Activated naive CD4-positive, alpha-beta T cell treated with anti-CD3 and anti-CD28 coated beads, Interleukin-2, amount 10 ng/mL, durations not matched to agents 7 days and 5 days (primary cell): Measurements from ENCODE around the gene CACYBP.
A peak's percentile ranks its signal among the peaks of the same experiment; 100 is the strongest.

Experiments used
- CTCF ChIA-PET: fragments of 350-600 bp; sonication (Branson Sonifier 250); formaldehyde crosslinking; loops from one replicate; lab custom pipeline; 2021; ENCODE audit warnings: antibody characterized with exemption; lab: Charles Lee
- DNase-seq: peaks from one replicate; pipeline ENCODE4 v3.0.0-alpha.2; 2020
- H3K27ac Mint-ChIP-seq: one replicate; pipeline ENCODE4 v1.8.0; 2021; ENCODE audit warnings: mild to moderate bottlenecking, moderate library complexity, mixed read lengths
- H3K27me3 Mint-ChIP-seq: one replicate; pipeline ENCODE4 v1.8.0; 2021; ENCODE audit warnings: mild to moderate bottlenecking, mixed read lengths
- H3K36me3 Mint-ChIP-seq: one replicate; pipeline ENCODE4 v1.8.0; 2021; ENCODE audit warnings: mixed read lengths
- H3K4me1 Mint-ChIP-seq: one replicate; pipeline ENCODE4 v1.8.0; 2021; ENCODE audit warnings: mixed read lengths
- H3K4me3 Mint-ChIP-seq: one replicate; pipeline ENCODE4 v1.8.0; 2021; ENCODE audit warnings: mild to moderate bottlenecking, moderate library complexity, mixed read lengths
- H3K9me3 Mint-ChIP-seq: one replicate; pipeline ENCODE4 v1.8.0; 2021; ENCODE audit warnings: mixed read lengths

Gene CACYBP

GRCh38 chr1:174965362-174966007, 34.3 kb upstream of the CACYBP start:
- Mint-ChIP-seq H3K36me3 (peaks cover 16% of the 10 kb centered on the region), H3K4me3 (peak overlapping the region; percentile 84), H3K4me1 (peaks cover 72% of the 10 kb centered on the region), H3K27ac (peak overlapping the region; percentile 100), H3K27me3 (no peaks in the 10 kb centered on the region), H3K9me3 (no peaks in the 10 kb centered on the region)
- CTCF ChIA-PET: interaction anchor here (0.7 to 1.2 kb wide), 4 partner anchors 11 to 64 kb away, joined by 3 to 4 read pairs (median 3); no protein-coding TSS in a partner anchor
- DNase-seq: peak; percentile 47

GRCh38 chr1:174966008-174966572, 33.7 kb upstream of the CACYBP start:
- Mint-ChIP-seq H3K9me3 (no peaks in the 10 kb centered on the region), H3K27ac (peak overlapping the region; percentile 100), H3K4me1 (peaks cover 73% of the 10 kb centered on the region), H3K4me3 (peak overlapping the region; percentile 84), H3K27me3 (no peaks in the 10 kb centered on the region), H3K36me3 (peaks cover 16% of the 10 kb centered on the region)
- no peak for DNase-seq
- CTCF ChIA-PET: interaction anchor here (0.7 to 1.2 kb wide), 4 partner anchors 11 to 64 kb away, joined by 3 to 4 read pairs (median 3); no protein-coding TSS in a partner anchor

- Mint-ChIP-seq H3K27ac (peak overlapping the region; percentile 94), H3K4me3 (peak overlapping the region; percentile 70), H3K36me3 (peaks cover 29% of the 10 kb centered on the region), H3K4me1 (peaks cover 88% of the 10 kb centered on the region), H3K9me3 (no peaks in the 10 kb centered on the region), H3K27me3 (no peaks in the 10 kb centered on the region)
- DNase-seq: no peak
- CTCF ChIA-PET: interaction anchor here (0.7 to 2.0 kb wide), 5 partner anchors 10 to 130 kb away, joined by 3 to 7 read pairs (median 4); no protein-coding TSS in a partner anchor
These were observed 31.7 kb upstream of the CACYBP start for GRCh38 chr1:174967845-174968705.

DNA sequence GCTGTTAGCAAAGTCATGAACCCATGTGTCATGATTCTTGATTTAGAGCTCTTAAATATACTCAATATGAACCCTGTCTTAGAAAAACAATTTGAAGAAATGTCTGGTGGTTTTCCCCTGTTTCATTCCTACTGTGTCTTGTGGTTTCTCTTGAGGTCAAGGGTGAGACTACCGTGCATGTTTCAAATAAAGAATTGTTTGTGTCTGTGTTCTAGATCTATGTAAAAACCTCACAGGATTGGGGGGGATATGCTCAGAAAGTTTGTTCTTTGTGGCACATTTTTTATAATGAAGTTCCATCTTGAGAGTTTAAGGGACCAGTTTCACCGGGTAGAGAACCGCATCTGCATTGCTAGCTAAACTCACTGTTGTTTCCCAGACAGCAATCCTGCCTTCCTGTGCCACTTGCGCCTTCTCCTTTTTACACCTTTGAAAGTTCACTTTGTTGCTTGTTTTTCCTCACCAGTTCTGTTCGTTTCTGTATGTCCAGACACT, 30.9 kb upstream of the CACYBP start:
- H3K9me3 Mint-ChIP-seq: no peaks in the 10 kb centered on the region
- peak; percentile 45 for DNase-seq
- CTCF ChIA-PET: interaction anchor here (1.0 to 2.0 kb wide), 4 partner anchors 9 to 38 kb away, joined by 3 to 7 read pairs (median 5); no protein-coding TSS in a partner anchor
- H3K4me1 Mint-ChIP-seq: peaks cover 83% of the 10 kb centered on the region
- peak overlapping the region; percentile 94 for H3K27ac Mint-ChIP-seq
- peaks cover 31% of the 10 kb centered on the region for H3K36me3 Mint-ChIP-seq
- H3K4me3 Mint-ChIP-seq: peak overlapping the region; percentile 70
- no peaks in the 10 kb centered on the region for H3K27me3 Mint-ChIP-seq

- H3K36me3 Mint-ChIP-seq: peaks cover 38% of the 10 kb centered on the region
- CTCF ChIA-PET: interaction anchor here (2.3 kb wide), 1 partner anchor 13 kb away, joined by 8 read pairs; no protein-coding TSS in a partner anchor
These were observed 29.8 kb upstream of the CACYBP start for GRCh38 chr1:174969977-174970376.

GRCh38 chr1:174971466-174971865, 28.3 kb upstream of the CACYBP start:
- no peaks in the 10 kb centered on the region for H3K27me3 Mint-ChIP-seq
- CTCF ChIA-PET: interaction anchor here (1.0 to 2.3 kb wide), 2 partner anchors 11 to 12 kb away, joined by 3 to 8 read pairs; no protein-coding TSS in a partner anchor
- H3K9me3 Mint-ChIP-seq: no peaks in the 10 kb centered on the region
- no peak for DNase-seq
- H3K4me1 Mint-ChIP-seq: peaks cover 62% of the 10 kb centered on the region
- peak overlapping the region; percentile 64 for H3K27ac Mint-ChIP-seq
- peaks cover 50% of the 10 kb centered on the region for H3K36me3 Mint-ChIP-seq
- peak overlapping the region; percentile 13 for H3K4me3 Mint-ChIP-seq

More at GRCh38 chr1:174969977-174970376, 29.8 kb upstream of the CACYBP start:
- H3K27me3 Mint-ChIP-seq: no peaks in the 10 kb centered on the region
- H3K27ac Mint-ChIP-seq: peak overlapping the region; percentile 94
- H3K4me3 Mint-ChIP-seq: peak overlapping the region; percentile 70
- no peaks in the 10 kb centered on the region for H3K9me3 Mint-ChIP-seq
- DNase-seq: no peak
- H3K4me1 Mint-ChIP-seq: peaks cover 71% of the 10 kb centered on the region

DNA sequence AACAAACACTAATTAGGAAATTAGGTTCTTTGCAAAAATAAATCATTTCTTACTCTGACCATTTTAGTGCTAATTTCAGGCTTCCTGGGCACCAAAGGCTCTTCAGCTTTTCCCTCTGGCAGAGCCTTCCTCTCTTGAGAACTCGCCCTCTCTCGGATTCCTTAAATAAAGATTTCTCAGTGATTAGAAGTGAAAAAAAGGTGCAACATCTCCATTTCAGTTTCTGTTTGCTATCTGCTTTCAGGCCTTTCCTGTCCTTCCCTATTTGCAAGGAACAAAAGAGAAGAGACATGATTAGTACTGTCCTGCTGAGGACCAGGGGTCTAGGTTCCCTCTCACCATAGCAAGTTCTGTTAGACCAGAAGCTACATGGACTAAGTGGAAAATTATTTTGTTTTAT, 27.8 kb upstream of the CACYBP start:
- CTCF ChIA-PET: interaction anchor here (1.0 to 2.3 kb wide), 4 partner anchors 9 to 12 kb away, joined by 3 to 8 read pairs (median 4); no protein-coding TSS in a partner anchor
- Mint-ChIP-seq H3K27me3 (no peaks in the 10 kb centered on the region), H3K36me3 (peaks cover 55% of the 10 kb centered on the region), H3K27ac (peak overlapping the region; percentile 63), H3K4me1 (peaks cover 65% of the 10 kb centered on the region), H3K4me3 (no peak overlapping the region), H3K9me3 (no peaks in the 10 kb centered on the region)
- DNase-seq: no peak

DNA sequence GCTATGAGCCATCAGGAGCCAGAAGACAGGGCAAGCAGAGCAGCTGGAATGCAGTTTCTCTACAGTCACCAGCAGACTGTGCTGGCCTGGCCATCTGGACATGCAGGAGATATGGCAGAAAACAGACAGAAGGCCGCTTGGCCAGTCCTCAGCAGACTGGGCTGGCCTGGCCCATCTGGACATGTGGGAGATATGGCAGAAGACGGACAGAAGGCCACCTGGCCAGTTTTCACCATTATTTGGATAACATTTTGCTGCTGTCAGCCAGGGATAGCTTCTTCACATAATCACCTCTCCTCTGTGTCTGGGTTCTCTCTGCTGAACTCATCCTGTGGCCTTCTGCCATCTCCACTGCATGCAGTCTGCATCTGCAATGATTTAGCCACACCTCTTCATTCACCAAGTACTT, 25.0 kb upstream of the CACYBP start:
- Mint-ChIP-seq H3K4me3 (no peak overlapping the region), H3K27me3 (no peaks in the 10 kb centered on the region), H3K9me3 (no peaks in the 10 kb centered on the region), H3K4me1 (peaks cover 42% of the 10 kb centered on the region), H3K27ac (no peak overlapping the region), H3K36me3 (peaks cover 59% of the 10 kb centered on the region)
- CTCF ChIA-PET: interaction anchor here (0.8 to 1.7 kb wide), 2 partner anchors 8 to 11 kb away, joined by 4 to 6 read pairs; no protein-coding TSS in a partner anchor
- no peak for DNase-seq

DNA sequence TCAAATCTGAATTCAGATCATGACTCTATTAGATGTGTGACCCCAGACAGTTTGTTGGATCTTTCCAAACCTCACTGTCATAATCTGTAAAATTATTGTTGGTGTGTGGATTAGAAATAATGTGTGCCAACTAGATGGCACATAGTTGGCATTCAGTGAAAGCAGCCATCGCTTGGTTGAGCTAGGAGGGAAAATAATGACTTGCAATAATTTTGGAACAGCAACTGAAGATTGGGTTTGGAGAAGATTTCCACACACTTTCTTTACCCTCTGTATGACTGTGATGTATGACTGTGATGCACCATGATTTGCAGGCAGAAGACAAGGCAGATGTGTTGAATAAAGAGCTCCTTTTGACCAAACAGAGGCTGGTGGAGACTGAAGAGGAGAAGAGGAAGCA, 24.0 kb upstream of the CACYBP start:
- H3K4me1 Mint-ChIP-seq: peaks cover 39% of the 10 kb centered on the region
- CTCF ChIA-PET: interaction anchor here (0.6 kb wide), 1 partner anchor 950 kb away, joined by 4 read pairs; no protein-coding TSS in a partner anchor
- no peaks in the 10 kb centered on the region for H3K9me3 Mint-ChIP-seq
- DNase-seq: no peak
- H3K36me3 Mint-ChIP-seq: peaks cover 61% of the 10 kb centered on the region
- H3K27ac Mint-ChIP-seq: no peak overlapping the region
- no peak overlapping the region for H3K4me3 Mint-ChIP-seq
- H3K27me3 Mint-ChIP-seq: no peaks in the 10 kb centered on the region

GRCh38 chr1:174976436-174977108, 23.2 kb upstream of the CACYBP start:
- H3K27me3 Mint-ChIP-seq: no peaks in the 10 kb centered on the region
- CTCF ChIA-PET: interaction anchor here (0.6 to 0.9 kb wide), 4 partner anchors 11 to 951 kb away, joined by 3 to 4 read pairs (median 3); no protein-coding TSS in a partner anchor
- no peak for DNase-seq
- no peak overlapping the region for H3K27ac Mint-ChIP-seq
- H3K4me1 Mint-ChIP-seq: peaks cover 38% of the 10 kb centered on the region
- H3K9me3 Mint-ChIP-seq: no peaks in the 10 kb centered on the region
- peaks cover 63% of the 10 kb centered on the region for H3K36me3 Mint-ChIP-seq
- H3K4me3 Mint-ChIP-seq: no peak overlapping the region

DNA sequence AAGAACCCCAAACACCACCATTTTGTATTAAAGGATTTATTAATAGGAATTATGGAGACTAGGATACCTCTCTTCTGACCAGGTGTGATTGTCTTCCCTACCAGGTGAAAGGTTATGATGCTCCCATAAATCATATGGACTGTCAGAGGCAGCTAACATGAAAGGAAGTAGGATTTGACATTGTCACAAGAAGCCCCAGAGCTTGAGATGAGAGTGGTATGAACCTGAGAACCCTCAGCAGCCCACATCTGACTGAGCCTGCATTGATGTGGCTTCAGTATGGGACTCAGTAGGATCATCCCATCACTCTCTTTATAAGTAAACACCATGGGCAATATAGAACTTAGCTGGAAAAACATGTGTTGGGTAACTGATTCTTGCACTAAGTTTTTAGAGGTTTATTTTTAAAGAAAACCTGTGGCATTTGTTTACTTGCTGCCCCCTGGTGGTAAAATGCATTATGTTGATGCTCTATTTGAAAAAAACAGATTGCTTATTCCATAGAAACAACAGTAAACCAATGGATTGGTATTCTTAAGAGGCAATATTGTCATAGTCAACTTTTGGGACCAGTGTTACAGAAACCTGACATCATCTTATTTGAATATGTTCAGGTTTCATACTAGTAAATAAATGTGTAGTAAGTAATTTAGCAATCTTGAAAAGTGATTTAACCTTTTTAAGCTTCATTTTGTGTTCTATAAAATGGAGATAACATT, 16.6 kb upstream of the CACYBP start:
- Mint-ChIP-seq H3K4me3 (no peak overlapping the region), H3K4me1 (peaks cover 30% of the 10 kb centered on the region), H3K27ac (no peak overlapping the region), H3K27me3 (no peaks in the 10 kb centered on the region), H3K9me3 (no peaks in the 10 kb centered on the region), H3K36me3 (peaks cover 50% of the 10 kb centered on the region)
- CTCF ChIA-PET: interaction anchor here (0.7 to 3.4 kb wide), 25 partner anchors 9 to 721 kb away, joined by 3 to 25 read pairs (median 4); no protein-coding TSS in a partner anchor
- peak; percentile 55 for DNase-seq

- Mint-ChIP-seq H3K27me3 (no peaks in the 10 kb centered on the region), H3K27ac (no peak overlapping the region), H3K36me3 (peaks cover 57% of the 10 kb centered on the region), H3K9me3 (no peaks in the 10 kb centered on the region), H3K4me3 (no peak overlapping the region), H3K4me1 (peaks cover 44% of the 10 kb centered on the region)
- CTCF ChIA-PET: interaction anchor here (0.6 to 3.2 kb wide), 6 partner anchors 11 to 215 kb away, joined by 3 to 17 read pairs (median 4); partner anchors contain the start of gene CACYBP
- no peak for DNase-seq
These were observed 14.8 kb upstream of the CACYBP start for GRCh38 chr1:174984952-174985351.
